OCI-LY1 (cell line): Measurements from ENCODE around the gene PXT1.
"Not testable (repeated sequence)": the region's sequence is repeated elsewhere in the genome, so short reads cannot be mapped to it uniquely, and the experiment has no call there.

Source experiments
- H2AFZ ChIP-seq: fragments of 200-600 bp; sonication (generic), shearing (Covaris generic); 2 replicates; pipeline ENCODE4 v1.6.0; 2014; ENCODE audit warnings: antibody characterized with exemption, mild to moderate bottlenecking, low read length
- H3F3A ChIP-seq: fragments of 200-600 bp; sonication (generic), shearing (Covaris generic); 2 replicates; pipeline ENCODE4 v1.6.0; 2014; ENCODE audit warnings: mild to moderate bottlenecking, antibody characterized with exemption, low read length, moderate library complexity; ENCODE audit not compliant: insufficient read depth
- H3K27ac ChIP-seq: fragments of 200-600 bp; sonication (generic); 2 replicates; pipeline ENCODE4 v1.5.1; 2014; ENCODE audit warnings: low read length, mixed run types, mild to moderate bottlenecking, low read depth; ENCODE audit not compliant: poor library complexity, severe bottlenecking
- H3K27me3 ChIP-seq: fragments of 200-600 bp; sonication (generic); 2 replicates; pipeline ENCODE4 v1.6.0; 2014; ENCODE audit warnings: antibody characterized with exemption, mild to moderate bottlenecking, low read length, moderate library complexity; ENCODE audit not compliant: insufficient read depth
- H3K36me3 ChIP-seq: fragments of 200-600 bp; sonication (generic); 2 replicates; pipeline ENCODE4 v1.6.1; 2014; ENCODE audit warnings: mild to moderate bottlenecking, antibody characterized with exemption, low read length, moderate library complexity, mixed read lengths; ENCODE audit not compliant: insufficient read depth
- H3K4me1 ChIP-seq: fragments of 200-600 bp; sonication (generic); 2 replicates; pipeline ENCODE4 v1.5.1; 2014; ENCODE audit warnings: mild to moderate bottlenecking, low read length, moderate library complexity; ENCODE audit not compliant: insufficient read depth, severe bottlenecking
- H3K4me2 ChIP-seq: fragments of 200-600 bp; sonication (generic), shearing (Covaris generic); 2 replicates; pipeline ENCODE4 v1.6.1; 2014; ENCODE audit warnings: low read length
- H3K4me3 ChIP-seq: fragments of 200-600 bp; sonication (generic); 2 replicates; pipeline ENCODE4 v1.5.1; 2014; ENCODE audit warnings: low read length, low read depth, mild to moderate bottlenecking, mixed read lengths; ENCODE audit not compliant: poor library complexity, severe bottlenecking
- H3K79me2 ChIP-seq: fragments of 200-600 bp; shearing (Covaris generic); 2 replicates; pipeline ENCODE4 v1.6.1; 2016; ENCODE audit warnings: mixed run types, low read length, mixed read lengths; ENCODE audit not compliant: insufficient read depth
- H3K9ac ChIP-seq: fragments of 200-600 bp; sonication (generic), shearing (Covaris generic); 2 replicates; pipeline ENCODE4 v1.6.1; 2014; ENCODE audit warnings: mild to moderate bottlenecking, low read length, mixed read lengths
- H3K9me2 ChIP-seq: fragments of 200-600 bp; sonication (generic), shearing (Covaris generic); 2 replicates; pipeline ENCODE4 v1.6.1; 2014; ENCODE audit warnings: low read depth, mild to moderate bottlenecking, low read length, mixed read lengths
- H3K9me3 ChIP-seq: fragments of 200-600 bp; shearing (Covaris generic); 2 replicates; pipeline ENCODE4 v1.6.1; 2014; ENCODE audit warnings: low read length, mixed read lengths
- H4K20me1 ChIP-seq: fragments of 200-600 bp; sonication (generic), shearing (Covaris generic); 2 replicates; pipeline ENCODE4 v1.6.0; 2016; ENCODE audit warnings: mild to moderate bottlenecking, low read length; ENCODE audit not compliant: insufficient read depth
- CTCF ChIP-seq: fragments of 200-600 bp; sonication (generic), shearing (Covaris generic); IDR thresholded peaks from 2 replicates; pipeline ENCODE4 v1.5.1; 2017; ENCODE audit warnings: mild to moderate bottlenecking, antibody characterized with exemption, low read length, moderate library complexity, mixed read lengths
- EZH2 ChIP-seq: fragments of 200-600 bp; sonication (generic), shearing (Covaris generic); IDR thresholded peaks from 2 replicates; pipeline ENCODE4 v1.8.0; 2017; ENCODE audit warnings: borderline replicate concordance, mixed run types, mild to moderate bottlenecking, antibody characterized with exemption, low read length, moderate library complexity, mixed read lengths

Gene PXT1

GRCh38 chr6:36460916-36461315 is 18.3 kb upstream of the PXT1 start:
- Histone ChIP-seq H3K9me3 (no peaks in the 10 kb centered on the region), H3K27ac (no peak overlapping the region), H3K27me3 (no peaks in the 10 kb centered on the region), H3K9ac (no peak overlapping the region), H3K79me2 (peaks cover 84% of the 10 kb centered on the region), H3K4me3 (no peak overlapping the region), H3K4me2 (no peak overlapping the region), H4K20me1 (no peaks in the 10 kb centered on the region), H3K9me2 (no peaks in the 10 kb centered on the region), H3K4me1 (no peaks in the 10 kb centered on the region), H3K36me3 (peaks cover 18% of the 10 kb centered on the region), H2AFZ (no peak overlapping the region), H3F3A (no peaks in the 10 kb centered on the region)
- TF ChIP-seq EZH2, result no peak

GRCh38 chr6:36459501-36459900 is 16.8 kb upstream of the PXT1 start:
- Histone ChIP-seq H3F3A (no peaks in the 10 kb centered on the region), H3K4me3 (no peak overlapping the region), H3K27ac (no peak overlapping the region), H4K20me1 (no peaks in the 10 kb centered on the region), H2AFZ (no peak overlapping the region), H3K36me3 (peaks cover 24% of the 10 kb centered on the region), H3K79me2 (peaks cover 86% of the 10 kb centered on the region), H3K4me1 (no peaks in the 10 kb centered on the region), H3K9me2 (no peaks in the 10 kb centered on the region), H3K9ac (no peak overlapping the region), H3K4me2 (no peak overlapping the region), H3K9me3 (no peaks in the 10 kb centered on the region), H3K27me3 (no peaks in the 10 kb centered on the region)
- no peak for TF ChIP-seq CTCF
- TF ChIP-seq EZH2, result no peak

GRCh38 chr6:36455486-36456027 is 12.9 kb upstream of the PXT1 start:
- Histone ChIP-seq H3F3A (no peaks in the 10 kb centered on the region), H3K27me3 (no peaks in the 10 kb centered on the region), H3K4me1 (no peaks in the 10 kb centered on the region), H3K36me3 (peaks cover 41% of the 10 kb centered on the region), H3K4me3 (no peak overlapping the region), H4K20me1 (no peaks in the 10 kb centered on the region), H3K9me3 (no peaks in the 10 kb centered on the region), H3K4me2 (no peak overlapping the region), H2AFZ (no peak overlapping the region), H3K9ac (no peak overlapping the region), H3K79me2 (peaks cover 83% of the 10 kb centered on the region), H3K9me2 (no peaks in the 10 kb centered on the region), H3K27ac (no peak overlapping the region)
- TF ChIP-seq EZH2, result no peak
- TF ChIP-seq CTCF, result no peak

- H4K20me1 ChIP-seq, H3K4me3 ChIP-seq, H3K27me3 ChIP-seq, H3K27ac ChIP-seq, H3K9me3 ChIP-seq, H3K4me2 ChIP-seq, H3K4me1 ChIP-seq, H3K9me2 ChIP-seq, H2AFZ ChIP-seq, H3K9ac ChIP-seq, H3F3A ChIP-seq: not testable (repeated sequence)
- H3K36me3 ChIP-seq, result peaks cover 58% of the 10 kb centered on the region
- H3K79me2 ChIP-seq, result peaks cover 81% of the 10 kb centered on the region
These were observed 10.2 kb upstream of the PXT1 start for GRCh38 chr6:36452897-36453296.

- not testable (repeated sequence) for H3K27ac ChIP-seq, H3K27me3 ChIP-seq, H2AFZ ChIP-seq, H3K9me3 ChIP-seq, H3K9me2 ChIP-seq, H3F3A ChIP-seq, H3K4me3 ChIP-seq, H3K9ac ChIP-seq, H3K4me1 ChIP-seq, H3K4me2 ChIP-seq, H4K20me1 ChIP-seq
- Histone ChIP-seq H3K79me2 (peaks cover 89% of the 10 kb centered on the region), H3K36me3 (peaks cover 58% of the 10 kb centered on the region)
These were observed 6.5 kb upstream of the PXT1 start for GRCh38 chr6:36449173-36449572.
